ENCODE measurements around the gene RAMP2.
"Not testable (repeated sequence)": the region's sequence is repeated elsewhere in the genome, so short reads cannot be mapped to it uniquely, and the experiment has no call there.

DNA sequence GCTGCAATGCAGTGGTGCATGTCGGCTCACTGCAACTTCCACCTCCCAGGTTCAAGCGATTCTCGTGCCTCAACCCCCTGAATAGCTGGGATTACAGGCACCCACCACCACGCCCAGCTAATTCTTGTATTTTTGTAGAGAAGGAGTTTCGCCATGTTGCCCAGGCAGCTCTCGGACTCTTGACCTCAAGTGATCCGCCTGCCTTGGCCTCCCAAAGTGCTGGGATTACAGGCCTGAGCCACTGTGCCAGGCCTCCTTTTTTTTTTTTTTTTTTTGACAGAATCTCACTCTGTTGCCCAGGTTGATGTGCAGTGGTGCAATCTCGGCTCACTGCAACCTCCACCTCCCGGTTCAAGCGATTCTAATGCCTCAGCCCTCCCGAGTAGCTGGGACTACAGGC lies 18.1 kb upstream of the RAMP2 start:
- TF ChIP-seq CTCF (IDR thresholded peaks at IDR 0.05; ENCODE audit: low read length); EZH2 (optimal IDR thresholded peaks at IDR 0.05; ENCODE audit: low read depth, low read length): not testable (repeated sequence)
